ENCODE results near the gene GLUL.

The GLUL gene

GRCh38 chr1:182391362-182392049, at the start of gene GLUL:
GLUL (minus strand) TSS chr1:182391790; CDS start chr1:182388737, 3,053 bp downstream.
- DNase-seq (ENCODE audit: low read depth, low spot score): peak; percentile 98

GRCh38 chr1:182438326-182438725, 46.7 kb upstream of the GLUL start:
- no peak for DNase-seq (ENCODE audit: low read depth, low spot score)

- DNase-seq (ENCODE audit: low read depth, low spot score): no peak
These were observed 42.0 kb upstream of the GLUL start for GRCh38 chr1:182433580-182433979.

- DNase-seq (ENCODE audit: low read depth, low spot score): no peak
These were observed 39.7 kb upstream of the GLUL start for GRCh38 chr1:182431278-182431677.

- no peak for DNase-seq (ENCODE audit: low read depth, low spot score)
These were observed 38.9 kb upstream of the GLUL start for GRCh38 chr1:182430263-182431068.

- DNase-seq (ENCODE audit: low read depth, low spot score): no peak
These were observed 36.5 kb upstream of the GLUL start for GRCh38 chr1:182428043-182428442.

GRCh38 chr1:182426442-182427430, 35.1 kb upstream of the GLUL start:
- no peak for DNase-seq (ENCODE audit: low read depth, low spot score)

GRCh38 chr1:182415789-182416188, 24.2 kb upstream of the GLUL start:
- no peak for DNase-seq (ENCODE audit: low read depth, low spot score)

- DNase-seq (ENCODE audit: low read depth, low spot score): no peak
These were observed 22.4 kb upstream of the GLUL start for GRCh38 chr1:182413969-182414368.

GRCh38 chr1:182413486-182413885, 21.9 kb upstream of the GLUL start:
- no peak for DNase-seq (ENCODE audit: low read depth, low spot score)

GRCh38 chr1:182410620-182411273, 19.2 kb upstream of the GLUL start:
- peak; percentile 64 for DNase-seq (ENCODE audit: low read depth, low spot score)

- no peak for DNase-seq (ENCODE audit: low read depth, low spot score)
These were observed 18.5 kb upstream of the GLUL start for GRCh38 chr1:182410138-182410537.

- no peak for DNase-seq (ENCODE audit: low read depth, low spot score)
These were observed 17.0 kb upstream of the GLUL start for GRCh38 chr1:182408435-182409075.

- no peak for DNase-seq (ENCODE audit: low read depth, low spot score)
These were observed 16.1 kb upstream of the GLUL start for GRCh38 chr1:182407724-182408123.

- DNase-seq (ENCODE audit: low read depth, low spot score): no peak
These were observed 14.4 kb upstream of the GLUL start for GRCh38 chr1:182406012-182406411.

- no peak for DNase-seq (ENCODE audit: low read depth, low spot score)
These were observed 14.0 kb upstream of the GLUL start for GRCh38 chr1:182405578-182405977.

GRCh38 chr1:182404781-182405180, 13.2 kb upstream of the GLUL start:
- no peak for DNase-seq (ENCODE audit: low read depth, low spot score)

- DNase-seq (ENCODE audit: low read depth, low spot score): no peak
These were observed 9.0 kb upstream of the GLUL start, which contains the start of gene TEDDM1 for GRCh38 chr1:182400567-182400966. TEDDM1 (minus strand) TSS chr1:182400667; CDS start chr1:182400485, 182 bp downstream.

- no peak for DNase-seq (ENCODE audit: low read depth, low spot score)
These were observed 6.2 kb upstream of the GLUL start for GRCh38 chr1:182397653-182398393.

GRCh38 chr1:182395906-182396305, 4.3 kb upstream of the GLUL start:
- no peak for DNase-seq (ENCODE audit: low read depth, low spot score)

All from astrocyte of the hippocampus (primary cell).